WTC11 (cell line): Measurements from ENCODE around the gene VWA2. TPM values are rescaled to one million over a fixed set of nuclear protein-coding genes. Genes with fewer than 3 reads are reported as not detected.

Experiments
- ATAC-seq: fragments of 200-7000 bp; cut with Tn5 transposase; 2 replicates; pipeline ENCODE4 v1.10.0; 2021; ENCODE audit warnings: mild to moderate bottlenecking, moderate library complexity
- CTCF ChIA-PET: fragments of 300-600 bp; sonication (Branson Sonifier 250); formaldehyde crosslinking; loops from one replicate; lab custom pipeline; 2021; ENCODE audit warnings: antibody characterized with exemption; lab: Charles Lee
- POLR2A ChIA-PET: fragments of 350-600 bp; sonication (Branson Sonifier 250); formaldehyde crosslinking; loops from one replicate; lab custom pipeline; 2021; ENCODE audit warnings: antibody characterized with exemption; lab: Charles Lee
- DNase-seq: peaks from one replicate; pipeline ENCODE4 v3.0.0; 2021; ENCODE audit warnings: low spot score
- H3K27ac Mint-ChIP-seq: 2 replicates; pipeline ENCODE4 v1.8.0; 2021; ENCODE audit warnings: mixed read lengths
- H3K27me3 Mint-ChIP-seq: 2 replicates; pipeline ENCODE4 v1.8.0; 2021; ENCODE audit warnings: low read depth, mild to moderate bottlenecking, moderate library complexity, mixed read lengths
- H3K36me3 Mint-ChIP-seq: 2 replicates; pipeline ENCODE4 v1.8.0; 2021; ENCODE audit warnings: mixed read lengths
- H3K4me1 Mint-ChIP-seq: 2 replicates; pipeline ENCODE4 v1.8.0; 2022; ENCODE audit warnings: mixed read lengths
- H3K4me3 Mint-ChIP-seq: 2 replicates; pipeline ENCODE4 v1.8.0; 2021; ENCODE audit warnings: mild to moderate bottlenecking, moderate library complexity, mixed read lengths
- H3K9me3 Mint-ChIP-seq: 2 replicates; pipeline ENCODE4 v1.8.0; 2021; ENCODE audit warnings: mixed read lengths
- CREM ChIP-seq: sonication (generic); formaldehyde crosslinking; IDR thresholded peaks from 2 replicates; pipeline ENCODE4 v1.8.1; 2022; ENCODE audit warnings: mild to moderate bottlenecking, missing genetic modification reagents, moderate library complexity
- ETV6 ChIP-seq: sonication (generic); formaldehyde crosslinking; IDR thresholded peaks from 2 replicates; pipeline ENCODE4 v1.8.1; 2022; ENCODE audit warnings: mild to moderate bottlenecking, missing genetic modification reagents
- MXD4 ChIP-seq: fragments of 250-450 bp; sonication (Bioruptor Pico); IDR thresholded peaks from 2 replicates; pipeline ENCODE4 v1.8.0; 2021; ENCODE audit warnings: mild to moderate bottlenecking, moderate library complexity, borderline replicate concordance
- MYBL2 ChIP-seq: sonication (generic); formaldehyde crosslinking; IDR thresholded peaks from 2 replicates; pipeline ENCODE4 v1.8.1; 2023; ENCODE audit warnings: mild to moderate bottlenecking, moderate library complexity, missing genetic modification reagents
- NFATC4 ChIP-seq: fragments of 250-450 bp; sonication (Bioruptor Pico); IDR thresholded peaks from 2 replicates; pipeline ENCODE4 v1.9.0; 2021; ENCODE audit warnings: mild to moderate bottlenecking
- NFYB ChIP-seq: sonication (generic); formaldehyde crosslinking; conservative IDR thresholded peaks from 2 replicates; pipeline ENCODE4 v1.8.0; 2022; ENCODE audit warnings: low read depth, missing genetic modification reagents
- NR3C1 ChIP-seq: sonication (generic); formaldehyde crosslinking; conservative IDR thresholded peaks from 2 replicates; pipeline ENCODE4 v1.8.1; 2023; ENCODE audit warnings: low read depth, mild to moderate bottlenecking, missing genetic modification reagents
- PRRX2 ChIP-seq: fragments of 250-450 bp; sonication (Bioruptor Pico); IDR thresholded peaks from 2 replicates; pipeline ENCODE4 v1.8.0; 2021; ENCODE audit warnings: mild to moderate bottlenecking
- RELA ChIP-seq: sonication (generic); formaldehyde crosslinking; IDR thresholded peaks from 2 replicates; pipeline ENCODE4 v1.8.1; 2022; ENCODE audit warnings: missing genetic modification reagents, mild to moderate bottlenecking, borderline replicate concordance
- RORB ChIP-seq: fragments of 250-450 bp; sonication (Bioruptor Pico); IDR thresholded peaks from 2 replicates; pipeline ENCODE4 v1.9.0; 2021; ENCODE audit warnings: mild to moderate bottlenecking
- SMAD3 ChIP-seq: sonication (generic); formaldehyde crosslinking; IDR thresholded peaks from 2 replicates; pipeline ENCODE4 v1.8.0; 2022; ENCODE audit warnings: missing genetic modification reagents, mild to moderate bottlenecking, borderline replicate concordance
- SOX15 ChIP-seq: fragments of 250-450 bp; sonication (Bioruptor Pico); IDR thresholded peaks from 2 replicates; pipeline ENCODE4 v1.9.0; 2021; ENCODE audit warnings: mild to moderate bottlenecking
- ZBTB21 ChIP-seq: sonication (generic); formaldehyde crosslinking; IDR thresholded peaks from 2 replicates; pipeline ENCODE4 v1.8.1; 2023; ENCODE audit warnings: mild to moderate bottlenecking, missing genetic modification reagents, borderline replicate concordance
- ZNF121 ChIP-seq: sonication (generic); formaldehyde crosslinking; IDR thresholded peaks from 2 replicates; pipeline ENCODE4 v1.8.0; 2023; ENCODE audit warnings: missing genetic modification reagents
- ZNF423 ChIP-seq: fragments of 250-450 bp; sonication (Bioruptor Pico); IDR thresholded peaks from 2 replicates; pipeline ENCODE4 v2.1.2; 2022; ENCODE audit warnings: mild to moderate bottlenecking, moderate library complexity
- total RNA-seq: library from RNA; stranded (reverse); gene quantifications from 3 replicates; pipeline ENCODE4 v1.2.3, GENCODE V29; 2021
- TF ChIP-seq, protein P1 (sequence below): fragments of 250-450 bp; sonication (Bioruptor Pico); IDR thresholded peaks from 2 replicates; pipeline ENCODE4 v1.9.0; 2021; ENCODE audit warnings: moderate library complexity, mild to moderate bottlenecking, inconsistent platforms, borderline replicate concordance
- TF ChIP-seq, protein P2 (sequence below): sonication (generic); formaldehyde crosslinking; IDR thresholded peaks from 2 replicates; pipeline ENCODE4 v1.8.0; 2022; ENCODE audit warnings: mild to moderate bottlenecking, missing genetic modification reagents
- TF ChIP-seq, protein P3 (sequence below): sonication (generic); formaldehyde crosslinking; conservative IDR thresholded peaks from 2 replicates; pipeline ENCODE4 v1.8.1; 2022; ENCODE audit warnings: mild to moderate bottlenecking, missing genetic modification reagents
- TF ChIP-seq, protein P4 (sequence below): sonication (generic); formaldehyde crosslinking; IDR thresholded peaks from 2 replicates; pipeline ENCODE4 v1.8.1; 2023; ENCODE audit warnings: mild to moderate bottlenecking, missing genetic modification reagents, moderate library complexity
- TF ChIP-seq, protein P5 (sequence below): sonication (generic); formaldehyde crosslinking; IDR thresholded peaks from 2 replicates; pipeline ENCODE4 v1.8.1; 2023; ENCODE audit warnings: mild to moderate bottlenecking, missing genetic modification reagents
- TF ChIP-seq, protein P6 (sequence below): fragments of 200-600 bp; IDR thresholded peaks from 2 replicates; pipeline ENCODE4 v1.8.0; 2022; ENCODE audit warnings: antibody characterized with exemption
- TF ChIP-seq, protein P7 (sequence below): sonication (generic); formaldehyde crosslinking; IDR thresholded peaks from 2 replicates; pipeline ENCODE4 v1.8.0; 2023; ENCODE audit warnings: missing genetic modification reagents
- TF ChIP-seq, protein P8 (sequence below): sonication (generic); formaldehyde crosslinking; IDR thresholded peaks from 2 replicates; pipeline ENCODE4 v1.8.0; 2022; ENCODE audit warnings: mild to moderate bottlenecking, missing genetic modification reagents

VWA2 gene
- total RNA-seq, 1 experiment from 2014 or later, result 2.1 TPM

DNA sequence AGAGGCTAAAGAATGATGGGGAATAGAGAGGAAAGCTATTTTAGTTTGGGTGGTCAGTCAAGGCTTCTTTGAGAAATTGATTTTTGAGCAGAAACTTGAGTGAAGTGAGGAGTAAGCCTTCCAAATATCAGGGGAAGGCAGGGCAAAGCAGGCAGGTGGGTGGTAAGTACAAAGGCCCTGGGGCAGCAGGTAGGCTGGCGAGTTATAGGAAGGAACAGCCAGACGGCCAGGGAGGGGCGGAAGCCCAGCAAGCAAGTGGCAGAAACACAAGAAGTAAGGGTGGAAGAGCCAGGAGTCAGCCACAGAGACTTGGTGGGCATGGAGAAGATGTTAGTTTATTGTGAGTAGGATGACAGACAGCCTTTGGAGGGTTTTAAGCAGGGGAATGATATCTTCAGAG is 34.9 kb downstream of the VWA2 start (continued):
- TF ChIP-seq, protein P1, sequence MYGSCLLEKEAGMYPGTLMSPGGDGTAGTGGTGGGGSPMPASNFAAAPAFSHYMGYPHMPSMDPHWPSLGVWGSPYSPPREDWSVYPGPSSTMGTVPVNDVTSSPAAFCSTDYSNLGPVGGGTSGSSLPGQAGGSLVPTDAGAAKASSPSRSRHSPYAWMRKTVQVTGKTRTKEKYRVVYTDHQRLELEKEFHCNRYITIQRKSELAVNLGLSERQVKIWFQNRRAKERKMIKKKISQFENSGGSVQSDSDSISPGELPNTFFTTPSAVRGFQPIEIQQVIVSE (CRISPR knock-in tag), result no peak
- TF ChIP-seq, protein P2, sequence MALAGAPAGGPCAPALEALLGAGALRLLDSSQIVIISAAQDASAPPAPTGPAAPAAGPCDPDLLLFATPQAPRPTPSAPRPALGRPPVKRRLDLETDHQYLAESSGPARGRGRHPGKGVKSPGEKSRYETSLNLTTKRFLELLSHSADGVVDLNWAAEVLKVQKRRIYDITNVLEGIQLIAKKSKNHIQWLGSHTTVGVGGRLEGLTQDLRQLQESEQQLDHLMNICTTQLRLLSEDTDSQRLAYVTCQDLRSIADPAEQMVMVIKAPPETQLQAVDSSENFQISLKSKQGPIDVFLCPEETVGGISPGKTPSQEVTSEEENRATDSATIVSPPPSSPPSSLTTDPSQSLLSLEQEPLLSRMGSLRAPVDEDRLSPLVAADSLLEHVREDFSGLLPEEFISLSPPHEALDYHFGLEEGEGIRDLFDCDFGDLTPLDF (CRISPR knock-in tag), result no peak
- TF ChIP-seq RORB (CRISPR knock-in tag), result no peak
- TF ChIP-seq ZNF423 (CRISPR knock-in tag), result no peak
- no peak for TF ChIP-seq NR3C1 (CRISPR knock-in tag)

DNA sequence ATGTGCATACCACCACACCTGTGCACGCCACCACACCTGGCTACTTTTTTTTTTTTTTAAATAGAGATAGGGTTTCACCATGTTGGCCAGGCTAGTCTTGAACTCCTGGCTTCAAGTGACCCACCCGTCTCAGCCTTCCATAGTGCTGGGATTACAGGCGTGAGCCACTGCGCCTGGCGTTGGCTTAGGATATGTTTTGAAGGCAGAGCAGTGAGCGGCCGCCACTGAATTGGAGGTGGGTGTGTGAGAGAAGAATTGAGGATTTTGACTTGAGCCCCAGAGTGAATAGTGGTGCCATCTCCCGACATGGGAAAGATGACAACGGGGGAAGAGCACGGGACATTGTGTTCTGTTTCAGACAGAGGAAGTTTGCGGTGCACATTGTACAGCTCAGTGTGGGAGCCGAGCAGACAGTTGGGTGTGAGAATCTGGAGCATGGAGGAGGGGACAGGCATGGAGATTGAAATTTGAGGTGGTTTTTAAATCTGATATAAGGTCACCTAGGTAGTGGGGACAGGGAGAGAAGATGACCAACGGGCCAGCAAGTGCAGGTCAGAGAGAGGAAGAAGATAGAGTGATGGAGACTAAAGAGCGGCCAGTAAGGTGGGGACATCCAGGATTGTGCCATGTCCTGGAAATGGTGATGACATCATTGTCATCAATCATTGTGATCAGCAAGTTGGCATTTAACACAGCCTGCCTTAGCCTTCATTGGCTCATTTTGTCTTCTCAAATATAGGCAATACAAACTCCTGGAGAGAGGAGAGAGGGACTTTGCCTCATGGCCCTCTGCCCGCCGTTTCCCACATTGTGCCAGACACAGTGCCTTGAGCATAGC is 35.8 kb downstream of the VWA2 start:
- no peak overlapping the region for H3K4me3 Mint-ChIP-seq
- ChIA-PET CTCF (no interaction called here), POLR2A (no interaction called here)
- no peaks in the 10 kb centered on the region for H3K4me1 Mint-ChIP-seq
- H3K36me3 Mint-ChIP-seq, result no peaks in the 10 kb centered on the region
- H3K27ac Mint-ChIP-seq, result no peak overlapping the region
- DNase-seq (no peak), ATAC-seq (no peak)
- no peaks in the 10 kb centered on the region for H3K27me3 Mint-ChIP-seq
- no peak for TF ChIP-seq PRRX2 (CRISPR knock-in tag)
- TF ChIP-seq, protein P3, sequence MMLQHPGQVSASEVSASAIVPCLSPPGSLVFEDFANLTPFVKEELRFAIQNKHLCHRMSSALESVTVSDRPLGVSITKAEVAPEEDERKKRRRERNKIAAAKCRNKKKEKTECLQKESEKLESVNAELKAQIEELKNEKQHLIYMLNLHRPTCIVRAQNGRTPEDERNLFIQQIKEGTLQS (CRISPR knock-in tag), result no peak
- TF ChIP-seq RELA (CRISPR knock-in tag), result no peak
- no peak for TF ChIP-seq MYBL2 (CRISPR knock-in tag)
- no peak for TF ChIP-seq NFYB
- TF ChIP-seq CREM (CRISPR knock-in tag), result no peak
- no peak for TF ChIP-seq ZNF121
- TF ChIP-seq SMAD3 (CRISPR knock-in tag), result no peak
- TF ChIP-seq, protein P4, sequence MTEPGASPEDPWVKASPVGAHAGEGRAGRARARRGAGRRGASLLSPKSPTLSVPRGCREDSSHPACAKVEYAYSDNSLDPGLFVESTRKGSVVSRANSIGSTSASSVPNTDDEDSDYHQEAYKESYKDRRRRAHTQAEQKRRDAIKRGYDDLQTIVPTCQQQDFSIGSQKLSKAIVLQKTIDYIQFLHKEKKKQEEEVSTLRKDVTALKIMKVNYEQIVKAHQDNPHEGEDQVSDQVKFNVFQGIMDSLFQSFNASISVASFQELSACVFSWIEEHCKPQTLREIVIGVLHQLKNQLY (CRISPR knock-in tag), result no peak
- no peak for TF ChIP-seq MXD4 (CRISPR knock-in tag)
- TF ChIP-seq NFATC4 (CRISPR knock-in tag), result no peak
- no peak for TF ChIP-seq ETV6 (CRISPR knock-in tag)
- TF ChIP-seq, protein P5, sequence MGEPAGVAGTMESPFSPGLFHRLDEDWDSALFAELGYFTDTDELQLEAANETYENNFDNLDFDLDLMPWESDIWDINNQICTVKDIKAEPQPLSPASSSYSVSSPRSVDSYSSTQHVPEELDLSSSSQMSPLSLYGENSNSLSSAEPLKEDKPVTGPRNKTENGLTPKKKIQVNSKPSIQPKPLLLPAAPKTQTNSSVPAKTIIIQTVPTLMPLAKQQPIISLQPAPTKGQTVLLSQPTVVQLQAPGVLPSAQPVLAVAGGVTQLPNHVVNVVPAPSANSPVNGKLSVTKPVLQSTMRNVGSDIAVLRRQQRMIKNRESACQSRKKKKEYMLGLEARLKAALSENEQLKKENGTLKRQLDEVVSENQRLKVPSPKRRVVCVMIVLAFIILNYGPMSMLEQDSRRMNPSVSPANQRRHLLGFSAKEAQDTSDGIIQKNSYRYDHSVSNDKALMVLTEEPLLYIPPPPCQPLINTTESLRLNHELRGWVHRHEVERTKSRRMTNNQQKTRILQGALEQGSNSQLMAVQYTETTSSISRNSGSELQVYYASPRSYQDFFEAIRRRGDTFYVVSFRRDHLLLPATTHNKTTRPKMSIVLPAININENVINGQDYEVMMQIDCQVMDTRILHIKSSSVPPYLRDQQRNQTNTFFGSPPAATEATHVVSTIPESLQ, result no peak
- TF ChIP-seq ZBTB21, result no peak
- TF ChIP-seq SOX15 (CRISPR knock-in tag), result no peak
- TF ChIP-seq, protein P6, sequence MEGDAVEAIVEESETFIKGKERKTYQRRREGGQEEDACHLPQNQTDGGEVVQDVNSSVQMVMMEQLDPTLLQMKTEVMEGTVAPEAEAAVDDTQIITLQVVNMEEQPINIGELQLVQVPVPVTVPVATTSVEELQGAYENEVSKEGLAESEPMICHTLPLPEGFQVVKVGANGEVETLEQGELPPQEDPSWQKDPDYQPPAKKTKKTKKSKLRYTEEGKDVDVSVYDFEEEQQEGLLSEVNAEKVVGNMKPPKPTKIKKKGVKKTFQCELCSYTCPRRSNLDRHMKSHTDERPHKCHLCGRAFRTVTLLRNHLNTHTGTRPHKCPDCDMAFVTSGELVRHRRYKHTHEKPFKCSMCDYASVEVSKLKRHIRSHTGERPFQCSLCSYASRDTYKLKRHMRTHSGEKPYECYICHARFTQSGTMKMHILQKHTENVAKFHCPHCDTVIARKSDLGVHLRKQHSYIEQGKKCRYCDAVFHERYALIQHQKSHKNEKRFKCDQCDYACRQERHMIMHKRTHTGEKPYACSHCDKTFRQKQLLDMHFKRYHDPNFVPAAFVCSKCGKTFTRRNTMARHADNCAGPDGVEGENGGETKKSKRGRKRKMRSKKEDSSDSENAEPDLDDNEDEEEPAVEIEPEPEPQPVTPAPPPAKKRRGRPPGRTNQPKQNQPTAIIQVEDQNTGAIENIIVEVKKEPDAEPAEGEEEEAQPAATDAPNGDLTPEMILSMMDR, result no peak
- TF ChIP-seq, protein P7, sequence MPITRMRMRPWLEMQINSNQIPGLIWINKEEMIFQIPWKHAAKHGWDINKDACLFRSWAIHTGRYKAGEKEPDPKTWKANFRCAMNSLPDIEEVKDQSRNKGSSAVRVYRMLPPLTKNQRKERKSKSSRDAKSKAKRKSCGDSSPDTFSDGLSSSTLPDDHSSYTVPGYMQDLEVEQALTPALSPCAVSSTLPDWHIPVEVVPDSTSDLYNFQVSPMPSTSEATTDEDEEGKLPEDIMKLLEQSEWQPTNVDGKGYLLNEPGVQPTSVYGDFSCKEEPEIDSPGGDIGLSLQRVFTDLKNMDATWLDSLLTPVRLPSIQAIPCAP (CRISPR knock-in tag), result no peak
- TF ChIP-seq, protein P8, sequence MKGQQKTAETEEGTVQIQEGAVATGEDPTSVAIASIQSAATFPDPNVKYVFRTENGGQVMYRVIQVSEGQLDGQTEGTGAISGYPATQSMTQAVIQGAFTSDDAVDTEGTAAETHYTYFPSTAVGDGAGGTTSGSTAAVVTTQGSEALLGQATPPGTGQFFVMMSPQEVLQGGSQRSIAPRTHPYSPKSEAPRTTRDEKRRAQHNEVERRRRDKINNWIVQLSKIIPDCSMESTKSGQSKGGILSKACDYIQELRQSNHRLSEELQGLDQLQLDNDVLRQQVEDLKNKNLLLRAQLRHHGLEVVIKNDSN (CRISPR knock-in tag), result no peak
- H3K9me3 Mint-ChIP-seq, result no peaks in the 10 kb centered on the region
